DOHH2 (cell line): ENCODE results near the gene AXIN1.

Source experiments
- CTCF ChIP-seq: fragments of 200-600 bp; sonication (generic); IDR thresholded peaks from one replicate; pipeline ENCODE4 v1.5.1; 2014; ENCODE audit warnings: antibody characterized with exemption, mild to moderate bottlenecking, low read depth, low read length; ENCODE audit not compliant: poor library complexity, severe bottlenecking
- EZH2phosphoT487 ChIP-seq: fragments of 200-600 bp; sonication (generic); IDR thresholded peaks from 2 replicates; pipeline ENCODE4 v1.6.1; 2017; ENCODE audit warnings: borderline replicate concordance, mild to moderate bottlenecking, antibody characterized with exemption, low read length, moderate library complexity, mixed read lengths

- TF ChIP-seq CTCF = no peak
- no peak for TF ChIP-seq EZH2phosphoT487
These were observed 47.6 kb upstream of the AXIN1 start for GRCh38 chr16:400061-400591.
